Tibial nerve (tissue), 4 donors: ENCODE data around the gene GPX4.

ENCODE experiments used
- EP300 ChIP-seq, 2 donors: sonication (generic); formaldehyde crosslinking; IDR thresholded peaks; one replicate each; pipeline ENCODE4 v1.6.1; 2017; ENCODE audit warnings: antibody characterized with exemption in 2 of 2, mild to moderate bottlenecking in 1 of 2
- POLR2A ChIP-seq, 2 donors: fragments of 450-650 bp; IDR thresholded peaks; one replicate each; pipeline ENCODE4 v1.6.1; 2017; ENCODE audit warnings: antibody characterized with exemption in 2 of 2, mild to moderate bottlenecking in 2 of 2, moderate library complexity in 2 of 2
- TF ChIP-seq, protein P1 (sequence below), 5 experiments: fragments of 200-600 bp in 3 of 5; fragments of 450-650 bp in 2 of 5; sonication (generic) in 3 of 5; IDR thresholded peaks; one replicate each; pipeline ENCODE4 v1.5.1; 2016 to 2019; ENCODE audit warnings: antibody characterized with exemption in 5 of 5, mild to moderate bottlenecking in 3 of 5, moderate library complexity in 2 of 5

GRCh38 chr19:1070576-1070930 is 33.2 kb upstream of the GPX4 start:
- TF ChIP-seq POLR2A (IDR thresholded peaks at IDR 0.05), result no peak
- TF ChIP-seq, protein P1, sequence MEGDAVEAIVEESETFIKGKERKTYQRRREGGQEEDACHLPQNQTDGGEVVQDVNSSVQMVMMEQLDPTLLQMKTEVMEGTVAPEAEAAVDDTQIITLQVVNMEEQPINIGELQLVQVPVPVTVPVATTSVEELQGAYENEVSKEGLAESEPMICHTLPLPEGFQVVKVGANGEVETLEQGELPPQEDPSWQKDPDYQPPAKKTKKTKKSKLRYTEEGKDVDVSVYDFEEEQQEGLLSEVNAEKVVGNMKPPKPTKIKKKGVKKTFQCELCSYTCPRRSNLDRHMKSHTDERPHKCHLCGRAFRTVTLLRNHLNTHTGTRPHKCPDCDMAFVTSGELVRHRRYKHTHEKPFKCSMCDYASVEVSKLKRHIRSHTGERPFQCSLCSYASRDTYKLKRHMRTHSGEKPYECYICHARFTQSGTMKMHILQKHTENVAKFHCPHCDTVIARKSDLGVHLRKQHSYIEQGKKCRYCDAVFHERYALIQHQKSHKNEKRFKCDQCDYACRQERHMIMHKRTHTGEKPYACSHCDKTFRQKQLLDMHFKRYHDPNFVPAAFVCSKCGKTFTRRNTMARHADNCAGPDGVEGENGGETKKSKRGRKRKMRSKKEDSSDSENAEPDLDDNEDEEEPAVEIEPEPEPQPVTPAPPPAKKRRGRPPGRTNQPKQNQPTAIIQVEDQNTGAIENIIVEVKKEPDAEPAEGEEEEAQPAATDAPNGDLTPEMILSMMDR (IDR thresholded peaks at IDR 0.05), result no peak
- TF ChIP-seq EP300 (IDR thresholded peaks at IDR 0.05), result no peak
